WTC11 (cell line): ENCODE data around the gene RNF182. TPM values are rescaled to one million over a fixed set of nuclear protein-coding genes. Genes with fewer than 3 reads are reported as not detected.
A peak's percentile ranks its signal among the peaks of the same experiment; 100 is the strongest.

Experiments
- ATAC-seq: fragments of 200-7000 bp; cut with Tn5 transposase; 2 replicates; pipeline ENCODE4 v1.10.0; 2021; ENCODE audit warnings: mild to moderate bottlenecking, moderate library complexity
- CTCF ChIA-PET: fragments of 300-600 bp; sonication (Branson Sonifier 250); formaldehyde crosslinking; loops from one replicate; lab custom pipeline; 2021; ENCODE audit warnings: antibody characterized with exemption; lab: Charles Lee
- POLR2A ChIA-PET: fragments of 350-600 bp; sonication (Branson Sonifier 250); formaldehyde crosslinking; loops from one replicate; lab custom pipeline; 2021; ENCODE audit warnings: antibody characterized with exemption; lab: Charles Lee
- DNase-seq: peaks from one replicate; pipeline ENCODE4 v3.0.0; 2021; ENCODE audit warnings: low spot score
- H3K27ac Mint-ChIP-seq: 2 replicates; pipeline ENCODE4 v1.8.0; 2021; ENCODE audit warnings: mixed read lengths
- H3K27me3 Mint-ChIP-seq: 2 replicates; pipeline ENCODE4 v1.8.0; 2021; ENCODE audit warnings: low read depth, mild to moderate bottlenecking, moderate library complexity, mixed read lengths
- H3K36me3 Mint-ChIP-seq: 2 replicates; pipeline ENCODE4 v1.8.0; 2021; ENCODE audit warnings: mixed read lengths
- H3K4me1 Mint-ChIP-seq: 2 replicates; pipeline ENCODE4 v1.8.0; 2022; ENCODE audit warnings: mixed read lengths
- H3K4me3 Mint-ChIP-seq: 2 replicates; pipeline ENCODE4 v1.8.0; 2021; ENCODE audit warnings: mild to moderate bottlenecking, moderate library complexity, mixed read lengths
- H3K9me3 Mint-ChIP-seq: 2 replicates; pipeline ENCODE4 v1.8.0; 2021; ENCODE audit warnings: mixed read lengths
- ARID4B ChIP-seq: sonication (generic); formaldehyde crosslinking; IDR thresholded peaks from 2 replicates; pipeline ENCODE4 v1.8.0; 2023; ENCODE audit warnings: missing genetic modification reagents, mild to moderate bottlenecking, borderline replicate concordance
- CREB1 ChIP-seq: sonication (generic); formaldehyde crosslinking; IDR thresholded peaks from 2 replicates; pipeline ENCODE4 v1.8.0; 2023; ENCODE audit warnings: mild to moderate bottlenecking, missing genetic modification reagents
- FOXP1 ChIP-seq: sonication (generic); formaldehyde crosslinking; IDR thresholded peaks from 2 replicates; pipeline ENCODE4 v1.8.0; 2022; ENCODE audit warnings: missing genetic modification reagents, mild to moderate bottlenecking, moderate library complexity, borderline replicate concordance
- GABPB1 ChIP-seq: sonication (generic); formaldehyde crosslinking; IDR thresholded peaks from 2 replicates; pipeline ENCODE4 v1.8.1; 2023; ENCODE audit warnings: mild to moderate bottlenecking, missing genetic modification reagents
- GTF2I ChIP-seq: fragments of 250-450 bp; sonication (Bioruptor Pico); conservative IDR thresholded peaks from 2 replicates; pipeline ENCODE4 v1.4.0; 2021; ENCODE audit warnings: mild to moderate bottlenecking
- HMGA2 ChIP-seq: fragments of 250-450 bp; sonication (Bioruptor Pico); IDR thresholded peaks from 2 replicates; pipeline ENCODE4 v1.4.0; 2021; ENCODE audit warnings: mild to moderate bottlenecking, moderate library complexity
- HMGXB4 ChIP-seq: sonication (generic); formaldehyde crosslinking; IDR thresholded peaks from 2 replicates; pipeline ENCODE4 v1.8.1; 2023; ENCODE audit warnings: mild to moderate bottlenecking, moderate library complexity, missing genetic modification reagents
- JUN ChIP-seq: sonication (generic); formaldehyde crosslinking; IDR thresholded peaks from 2 replicates; pipeline ENCODE4 v1.8.0; 2023; ENCODE audit warnings: mild to moderate bottlenecking, missing genetic modification reagents
- NFE2L1 ChIP-seq: sonication (generic); formaldehyde crosslinking; IDR thresholded peaks from 2 replicates; pipeline ENCODE4 v1.8.1; 2023; ENCODE audit warnings: missing genetic modification reagents
- NR1H2 ChIP-seq: sonication (generic); formaldehyde crosslinking; IDR thresholded peaks from 2 replicates; pipeline ENCODE4 v1.9.0; 2021; ENCODE audit warnings: mild to moderate bottlenecking, moderate library complexity, missing genetic modification reagents
- OVOL2 ChIP-seq: fragments of 250-450 bp; sonication (Bioruptor Pico); IDR thresholded peaks from 2 replicates; pipeline ENCODE4 v1.9.0; 2021; ENCODE audit warnings: mild to moderate bottlenecking, borderline replicate concordance
- RORB ChIP-seq: fragments of 250-450 bp; sonication (Bioruptor Pico); IDR thresholded peaks from 2 replicates; pipeline ENCODE4 v1.9.0; 2021; ENCODE audit warnings: mild to moderate bottlenecking
- SOX15 ChIP-seq: fragments of 250-450 bp; sonication (Bioruptor Pico); IDR thresholded peaks from 2 replicates; pipeline ENCODE4 v1.9.0; 2021; ENCODE audit warnings: mild to moderate bottlenecking
- SP1 ChIP-seq: sonication (generic); formaldehyde crosslinking; conservative IDR thresholded peaks from 2 replicates; pipeline ENCODE4 v1.8.1; 2022; ENCODE audit warnings: missing genetic modification reagents
- STAT6 ChIP-seq: sonication (generic); formaldehyde crosslinking; conservative IDR thresholded peaks from 2 replicates; pipeline ENCODE4 v1.8.1; 2023; ENCODE audit warnings: mild to moderate bottlenecking, low read depth, missing genetic modification reagents, moderate library complexity
- USF1 ChIP-seq: sonication (generic); formaldehyde crosslinking; IDR thresholded peaks from 2 replicates; pipeline ENCODE4 v1.8.0; 2022; ENCODE audit warnings: mild to moderate bottlenecking, missing genetic modification reagents
- USF2 ChIP-seq: sonication (generic); formaldehyde crosslinking; IDR thresholded peaks from 2 replicates; pipeline ENCODE4 v1.8.1; 2023; ENCODE audit warnings: mild to moderate bottlenecking, missing genetic modification reagents, moderate library complexity
- ZNF263 ChIP-seq: sonication (generic); formaldehyde crosslinking; IDR thresholded peaks from 2 replicates; pipeline ENCODE4 v1.8.1; 2022; ENCODE audit warnings: low read depth, mild to moderate bottlenecking, moderate library complexity, missing genetic modification reagents
- ZNF281 ChIP-seq: sonication (generic); formaldehyde crosslinking; IDR thresholded peaks from 2 replicates; pipeline ENCODE4 v1.8.0; 2023; ENCODE audit warnings: mild to moderate bottlenecking, missing genetic modification reagents
- ZNF423 ChIP-seq: fragments of 250-450 bp; sonication (Bioruptor Pico); IDR thresholded peaks from 2 replicates; pipeline ENCODE4 v2.1.2; 2022; ENCODE audit warnings: mild to moderate bottlenecking, moderate library complexity
- ZNF425 ChIP-seq: fragments of 250-450 bp; sonication (Bioruptor Pico); conservative IDR thresholded peaks from 2 replicates; pipeline ENCODE4 v1.9.0; 2021; ENCODE audit warnings: mild to moderate bottlenecking
- ZNF671 ChIP-seq: fragments of 250-450 bp; sonication (Bioruptor Pico); IDR thresholded peaks from 2 replicates; pipeline ENCODE4 v1.8.0; 2021; ENCODE audit warnings: mild to moderate bottlenecking
- total RNA-seq: library from RNA; stranded (reverse); gene quantifications from 3 replicates; pipeline ENCODE4 v1.2.3, GENCODE V29; 2021

The RNF182 gene
- total RNA-seq, 1 experiment from 2014 or later: 6.7 TPM

GRCh38 chr6:14015964-14016363 is 91.2 kb downstream of the RNF182 start (continued):
- TF ChIP-seq STAT6 (CRISPR knock-in tag): no peak
- TF ChIP-seq USF2 (CRISPR knock-in tag): no peak
- no peak for TF ChIP-seq RORB (CRISPR knock-in tag)
- TF ChIP-seq FOXP1 (CRISPR knock-in tag): no peak
- TF ChIP-seq JUN (CRISPR knock-in tag): no peak
- no peak for TF ChIP-seq ZNF425 (CRISPR knock-in tag)
- TF ChIP-seq USF1 (CRISPR knock-in tag): no peak
- TF ChIP-seq, all 79 proteins: peak for 0

- Mint-ChIP-seq H3K9me3 (peaks cover 29% of the 10 kb centered on the region), H3K4me1 (peaks cover 32% of the 10 kb centered on the region), H3K27me3 (peaks cover 40% of the 10 kb centered on the region), H3K4me3 (no peak overlapping the region), H3K27ac (no peak overlapping the region), H3K36me3 (peaks cover 9% of the 10 kb centered on the region)
- DNase-seq (no peak), ATAC-seq (peak; percentile 31)
- ChIA-PET CTCF (interaction anchor here (0.8 to 2.8 kb wide), 3 partner anchors 50 to 108 kb away, joined by 3 to 12 read pairs (median 11); partner anchors contain the start of gene RNF182), POLR2A (no interaction called here)
- TF ChIP-seq NFE2L1 (CRISPR knock-in tag): no peak
- TF ChIP-seq ARID4B (CRISPR knock-in tag): no peak
- no peak for TF ChIP-seq SP1 (CRISPR knock-in tag)
- no peak for TF ChIP-seq SOX15
- no peak for TF ChIP-seq HMGXB4 (CRISPR knock-in tag)
- TF ChIP-seq HMGA2 (CRISPR knock-in tag): no peak
- TF ChIP-seq CREB1 (CRISPR knock-in tag): no peak
- TF ChIP-seq ZNF671 (CRISPR knock-in tag): no peak
- no peak for TF ChIP-seq OVOL2 (CRISPR knock-in tag)
- no peak for TF ChIP-seq NR1H2
- no peak for TF ChIP-seq ZNF423
- TF ChIP-seq GTF2I (CRISPR knock-in tag): no peak
- no peak for TF ChIP-seq GABPB1
- TF ChIP-seq ZNF263 (CRISPR knock-in tag): no peak
- TF ChIP-seq FOXP1 (CRISPR knock-in tag): no peak
- no peak for TF ChIP-seq ZNF281 (CRISPR knock-in tag)
- no peak for TF ChIP-seq RORB (CRISPR knock-in tag)
These were observed 91.7 kb downstream of the RNF182 start for GRCh38 chr6:14016432-14016831.
